NOMO-1 treated with dmso at 0.1 percent for 144 hours (cell line): ENCODE results near the gene TECPR2.

Experiments
- DNase-seq: peaks from one replicate; lab custom pipeline; 2025; ENCODE audit not compliant: unreplicated experiment; lab: John Stamatoyannopoulos, UW

The TECPR2 gene

GRCh38 chr14:102464006-102464405 lies 101.3 kb downstream of the TECPR2 start:
- DNase-seq = no peak

DNA sequence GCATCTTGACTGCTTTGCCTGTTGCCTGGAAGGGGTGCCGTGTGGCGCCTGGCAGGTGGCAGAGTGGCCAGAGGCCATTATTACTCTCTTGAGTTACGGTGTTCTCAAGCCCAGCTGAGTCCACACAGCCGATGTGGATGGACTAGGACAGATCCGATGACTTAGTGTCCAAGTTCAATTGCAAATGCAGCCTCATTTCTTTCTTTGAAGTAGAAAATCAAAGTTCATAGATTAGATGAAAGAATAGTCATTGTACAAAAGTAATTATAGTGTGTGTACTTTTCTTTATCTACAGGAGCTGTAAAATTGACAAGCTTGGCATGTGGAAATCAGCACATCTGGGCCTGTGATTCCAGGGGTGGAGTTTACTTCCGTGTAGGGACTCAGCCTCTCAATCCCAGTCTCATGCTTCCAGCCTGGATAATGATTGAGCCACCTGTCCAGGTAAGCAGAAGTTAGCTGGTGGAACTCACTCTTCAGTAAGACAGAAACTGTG lies 102.2 kb downstream of the TECPR2 start:
- DNase-seq = no peak

GRCh38 chr14:102469261-102469660 lies 106.5 kb downstream of the TECPR2 start:
- no peak for DNase-seq

GRCh38 chr14:102471921-102472790 lies 109.4 kb downstream of the TECPR2 start:
- DNase-seq = no peak

DNA sequence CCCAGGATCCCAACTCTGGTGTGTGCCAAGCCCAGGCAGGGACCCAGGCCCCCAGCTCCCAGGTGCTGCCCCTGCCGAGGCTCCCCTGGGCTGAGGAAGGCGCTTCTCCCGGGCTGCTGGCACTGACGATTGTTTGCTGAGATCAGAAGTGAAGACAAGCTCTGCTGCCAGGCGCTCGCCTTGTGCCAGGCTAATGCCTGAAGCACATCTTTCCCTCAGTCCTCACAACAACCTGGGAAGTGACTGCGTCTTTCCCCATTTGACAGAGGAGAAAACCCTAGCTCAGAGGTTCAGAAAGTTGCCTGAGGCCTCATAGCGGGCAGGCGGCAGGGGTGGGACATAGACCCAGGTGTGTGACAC lies 110.0 kb downstream of the TECPR2 start:
- no peak for DNase-seq

- no peak for DNase-seq
Observed at GRCh38 chr14:102473559-102473958, 110.8 kb downstream of the TECPR2 start.

GRCh38 chr14:102474934-102475333 lies 112.2 kb downstream of the TECPR2 start:
- DNase-seq = no peak

GRCh38 chr14:102479107-102479506 lies 116.4 kb downstream of the TECPR2 start:
- no peak for DNase-seq

- DNase-seq = no peak
Observed at GRCh38 chr14:102479777-102480176, 117.0 kb downstream of the TECPR2 start.

DNA sequence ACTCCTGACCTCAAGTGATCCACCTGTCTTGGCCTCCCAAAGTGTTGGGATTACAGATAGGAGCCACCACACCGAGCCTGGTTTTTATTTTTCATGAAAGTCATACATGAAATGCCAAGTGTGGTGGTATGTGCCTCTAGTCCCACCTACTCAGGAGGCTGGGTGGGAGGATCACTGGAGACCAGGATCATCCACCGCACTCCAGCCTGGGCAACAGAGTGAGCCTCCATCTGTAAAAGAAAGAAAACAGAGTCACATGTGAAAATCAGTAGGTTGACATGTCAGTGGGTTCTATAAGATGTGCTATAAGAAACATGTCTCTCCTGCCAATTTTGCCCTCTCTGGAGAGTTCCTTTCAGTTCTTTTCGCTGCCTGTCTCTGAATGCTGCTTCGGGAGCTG lies 118.6 kb downstream of the TECPR2 start:
- no peak for DNase-seq

- DNase-seq = no peak
Observed at GRCh38 chr14:102481791-102482238, 119.1 kb downstream of the TECPR2 start.

GRCh38 chr14:102484316-102484715 lies 121.6 kb downstream of the TECPR2 start:
- DNase-seq = no peak

DNA sequence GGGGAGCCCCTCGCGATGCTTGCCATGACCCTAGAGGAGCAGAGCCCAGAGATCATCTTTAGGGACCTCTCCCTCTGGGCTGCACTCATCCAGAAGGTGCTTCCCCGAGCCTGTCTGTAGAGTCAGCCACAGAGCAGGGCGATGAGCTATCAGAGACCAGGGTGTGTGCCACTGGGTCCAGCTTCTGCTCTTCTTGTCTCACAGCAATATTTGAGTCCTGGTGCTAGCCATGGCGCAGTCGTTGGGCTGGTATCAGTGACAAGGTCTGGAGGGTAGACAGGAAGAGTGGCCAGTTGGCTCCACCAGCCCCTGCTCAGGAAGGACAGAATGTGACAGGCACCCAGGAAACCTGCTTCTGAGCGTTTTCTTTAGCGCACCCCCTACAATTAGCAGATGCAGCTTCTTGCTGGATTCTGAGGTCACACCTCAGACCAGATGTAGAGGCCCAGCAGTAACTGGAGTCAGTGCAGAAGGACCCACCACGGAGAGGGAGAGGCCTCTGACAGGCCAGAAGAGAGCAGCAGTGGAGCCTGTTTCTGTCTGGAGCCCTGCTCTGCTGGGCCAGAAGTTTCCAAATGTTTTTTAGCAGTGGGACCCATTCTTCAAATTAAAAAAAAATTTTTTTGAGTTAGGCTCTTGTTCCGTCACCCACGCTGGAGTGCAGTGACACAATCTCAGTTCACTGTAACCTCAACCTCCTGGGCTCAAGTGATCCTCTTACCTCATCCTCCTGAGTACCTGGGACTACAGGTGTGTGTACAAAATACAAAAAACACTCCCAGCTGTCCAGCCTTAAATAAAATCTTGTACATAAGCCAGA lies 123.2 kb downstream of the TECPR2 start:
- DNase-seq = no peak

DNA sequence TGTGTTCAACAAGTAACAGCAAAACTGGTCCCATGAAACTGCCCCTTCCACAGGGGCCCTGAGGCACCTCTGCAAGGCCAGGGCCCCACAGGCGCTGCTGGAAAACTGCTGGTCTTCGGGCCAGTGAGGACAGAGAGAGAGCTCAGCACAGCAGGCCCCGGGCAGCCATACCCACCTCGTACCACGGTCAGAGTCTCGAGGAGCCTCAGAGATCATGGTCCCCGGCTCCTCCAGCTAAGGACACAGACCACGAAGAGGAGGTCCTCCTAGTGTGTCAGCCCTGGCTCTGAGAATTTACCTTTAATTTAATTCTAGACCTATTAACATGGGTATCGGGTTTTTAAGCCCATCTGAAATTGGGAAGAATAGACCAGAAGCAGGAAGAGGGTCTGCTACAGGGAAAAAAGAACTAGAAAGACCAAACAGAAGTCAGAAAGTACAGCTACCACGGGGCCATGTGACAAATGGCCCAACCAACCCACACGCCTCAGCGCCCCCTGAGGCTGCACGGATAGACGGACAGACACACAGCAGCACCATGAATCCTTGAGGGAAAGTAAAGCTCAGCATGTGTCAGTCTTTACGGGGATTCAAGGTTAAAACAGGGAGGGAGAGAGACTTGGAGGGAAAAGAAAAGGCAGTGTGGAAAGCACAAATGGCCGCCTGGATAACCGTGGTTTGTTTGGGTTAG lies 123.9 kb downstream of the TECPR2 start:
- no peak for DNase-seq

GRCh38 chr14:102487204-102487577 lies 124.5 kb downstream of the TECPR2 start:
- DNase-seq = no peak

DNA sequence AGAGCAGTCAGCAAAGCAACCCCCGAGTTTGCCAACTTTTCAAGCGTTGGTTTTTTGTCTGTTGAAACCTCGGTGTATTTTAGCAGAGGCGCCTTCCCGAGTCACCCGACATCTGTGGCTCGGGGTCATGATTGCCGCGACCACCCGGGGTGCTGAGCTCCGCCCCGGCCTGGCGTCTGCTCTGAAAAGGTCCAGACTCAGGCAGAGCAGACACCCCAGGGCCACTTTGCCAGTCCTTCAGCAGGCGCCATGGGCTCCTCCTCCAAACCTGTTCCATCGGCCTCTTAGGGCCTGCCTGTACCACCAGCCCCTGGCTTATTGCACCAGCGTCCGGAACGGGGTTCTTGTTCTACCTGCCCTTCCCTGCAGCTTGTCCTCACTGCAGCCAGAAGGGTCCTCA lies 127.7 kb downstream of the TECPR2 start:
- DNase-seq = no peak

GRCh38 chr14:102491366-102491765 lies 128.6 kb downstream of the TECPR2 start:
- no peak for DNase-seq

- DNase-seq = no peak
Observed at GRCh38 chr14:102491786-102492530, 129.2 kb downstream of the TECPR2 start.

GRCh38 chr14:102492531-102492910 lies 129.8 kb downstream of the TECPR2 start:
- no peak for DNase-seq

DNA sequence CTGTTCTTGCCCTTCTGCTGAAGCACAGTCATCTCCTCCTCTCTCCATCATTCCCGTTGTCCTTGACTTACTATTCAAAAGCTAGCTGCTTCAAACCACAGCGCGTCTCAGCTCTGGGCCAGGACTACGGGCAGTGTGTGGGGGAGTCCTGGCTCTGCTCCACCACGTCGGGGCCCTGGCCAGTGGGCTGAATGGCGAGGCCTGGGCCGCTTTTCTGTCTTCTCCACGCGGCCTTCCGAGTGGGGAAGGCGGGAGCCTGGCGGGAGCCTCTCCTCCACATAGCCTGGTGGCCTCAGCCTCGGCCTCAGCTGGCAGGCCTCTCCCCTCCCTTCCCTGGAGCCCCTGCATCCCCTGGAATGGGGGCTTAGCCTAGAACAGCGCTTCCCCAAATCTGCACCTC lies 130.4 kb downstream of the TECPR2 start:
- DNase-seq = no peak

DNA sequence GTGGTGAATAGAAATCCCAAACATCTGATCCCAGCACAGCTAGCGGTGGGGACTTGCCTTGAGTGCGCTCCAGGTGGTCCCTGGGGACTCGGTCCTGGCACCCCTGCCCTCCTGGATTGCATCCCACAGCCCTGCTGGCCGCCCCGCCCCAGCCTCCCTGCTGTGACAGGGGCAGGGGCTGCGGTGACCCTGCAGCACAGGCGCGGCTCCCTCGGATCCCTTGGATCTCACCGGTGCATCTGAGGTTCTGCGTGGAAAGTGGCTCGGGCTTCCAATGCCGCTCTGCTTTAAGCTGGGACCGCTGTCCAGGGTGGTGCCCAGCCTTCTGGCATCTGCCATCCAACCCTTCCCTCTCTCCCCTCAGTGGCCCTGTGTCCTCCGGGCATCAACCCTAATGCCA lies 130.8 kb downstream of the TECPR2 start:
- DNase-seq = no peak
